Smooth muscle cell (in vitro differentiated cells): ENCODE measurements around the gene EXTL1. TPM values are rescaled to one million over a fixed set of nuclear protein-coding genes. Genes with fewer than 3 reads are reported as not detected.

ENCODE experiments used
- DNase-seq: peaks from one replicate; lab custom pipeline; 2025; ENCODE audit not compliant: unreplicated experiment; lab: John Stamatoyannopoulos, UW
- H2AFZ ChIP-seq: fragments of 200-600 bp; sonication (generic); 2 replicates; pipeline ENCODE4 v1.6.0; 2016; ENCODE audit warnings: antibody characterized with exemption, low read depth, mild to moderate bottlenecking
- H3F3A ChIP-seq: fragments of 200-600 bp; sonication (generic); 2 replicates; pipeline ENCODE4 v1.6.0; 2017; ENCODE audit warnings: antibody characterized with exemption, low read depth
- H3K27ac ChIP-seq: fragments of 200-600 bp; sonication (generic); 2 replicates; pipeline ENCODE4 v1.5.1; 2016; ENCODE audit warnings: low read depth, mild to moderate bottlenecking
- H3K27me3 ChIP-seq: fragments of 200-600 bp; sonication (generic); 2 replicates; pipeline ENCODE4 v1.6.1; 2016; ENCODE audit warnings: low read depth, mild to moderate bottlenecking
- H3K36me3 ChIP-seq: fragments of 200-600 bp; sonication (generic); 2 replicates; pipeline ENCODE4 v1.5.1; 2016; ENCODE audit warnings: low read depth
- H3K4me1 ChIP-seq: fragments of 200-600 bp; sonication (generic); 2 replicates; pipeline ENCODE4 v1.5.1; 2016; ENCODE audit warnings: low read depth
- H3K4me2 ChIP-seq: fragments of 200-600 bp; sonication (generic); 2 replicates; pipeline ENCODE4 v1.6.0; 2016; ENCODE audit warnings: mild to moderate bottlenecking
- H3K4me3 ChIP-seq: fragments of 200-600 bp; sonication (generic); 2 replicates; pipeline ENCODE4 v1.5.1; 2016; ENCODE audit warnings: mild to moderate bottlenecking
- H3K79me2 ChIP-seq: fragments of 200-600 bp; sonication (generic); 2 replicates; pipeline ENCODE4 v1.6.0; 2016; ENCODE audit warnings: low read depth, mild to moderate bottlenecking
- H3K9ac ChIP-seq: fragments of 200-600 bp; sonication (generic); 2 replicates; pipeline ENCODE4 v1.6.0; 2016; ENCODE audit warnings: low read depth
- H3K9me3 ChIP-seq: fragments of 200-600 bp; sonication (generic); replicated peaks from 2 replicates; pipeline ENCODE4 v1.5.1; 2016; ENCODE audit warnings: low read depth
- H4K20me1 ChIP-seq: fragments of 200-600 bp; sonication (generic); 2 replicates; pipeline ENCODE4 v1.6.0; 2016; ENCODE audit warnings: low read depth
- WGBS: methylation state at CpG from one replicate; pipeline ENCODE4 v1.1.7; 2016; ENCODE audit warnings: low lambda C conversion rate; 5-methylcytosine and 5-hydroxymethylcytosine counted together
- polyA plus RNA-seq: library from polyadenylated mRNA; unstranded; fragments of >200 nt; fragmentation: Nextera tagmentation; extraction: Ambion mirVana; gene quantifications from 2 replicates; pipeline ENCODE4 v1.2.1, GENCODE V29; 2016
- total RNA-seq: library from RNA; depleted of rRNA; stranded (reverse); fragments of >200 nt; gene quantifications from 2 replicates; pipeline ENCODE4 v1.2.3, GENCODE V29; 2014
- TF ChIP-seq, protein P1 (sequence below): fragments of 200-600 bp; sonication (generic); IDR thresholded peaks from 2 replicates; pipeline ENCODE4 v1.5.1; 2017; ENCODE audit warnings: borderline replicate concordance, mild to moderate bottlenecking, antibody characterized with exemption; ENCODE audit not compliant: insufficient read depth, poor library complexity, severe bottlenecking

The EXTL1 gene
- total and polyA plus RNA-seq, 2 experiments from 2014 or later = 11.2 to 25.8 TPM

GRCh38 chr1:26028490-26028980 is 7.0 kb downstream of the EXTL1 start:
- 52% methylated on average over 7 of the region's 8 CpGs for WGBS
- Histone ChIP-seq H3K79me2 (no peaks in the 10 kb centered on the region), H3K27me3 (no peaks in the 10 kb centered on the region), H3F3A (peaks cover 8% of the 10 kb centered on the region), H3K4me2 (no peak overlapping the region), H3K4me3 (no peak overlapping the region), H3K27ac (no peak overlapping the region), H3K9me3 (no peaks in the 10 kb centered on the region), H3K36me3 (no peaks in the 10 kb centered on the region), H3K4me1 (no peaks in the 10 kb centered on the region), H2AFZ (no peak overlapping the region), H4K20me1 (no peaks in the 10 kb centered on the region), H3K9ac (no peak overlapping the region)
- no peak for DNase-seq
- TF ChIP-seq, protein P1, sequence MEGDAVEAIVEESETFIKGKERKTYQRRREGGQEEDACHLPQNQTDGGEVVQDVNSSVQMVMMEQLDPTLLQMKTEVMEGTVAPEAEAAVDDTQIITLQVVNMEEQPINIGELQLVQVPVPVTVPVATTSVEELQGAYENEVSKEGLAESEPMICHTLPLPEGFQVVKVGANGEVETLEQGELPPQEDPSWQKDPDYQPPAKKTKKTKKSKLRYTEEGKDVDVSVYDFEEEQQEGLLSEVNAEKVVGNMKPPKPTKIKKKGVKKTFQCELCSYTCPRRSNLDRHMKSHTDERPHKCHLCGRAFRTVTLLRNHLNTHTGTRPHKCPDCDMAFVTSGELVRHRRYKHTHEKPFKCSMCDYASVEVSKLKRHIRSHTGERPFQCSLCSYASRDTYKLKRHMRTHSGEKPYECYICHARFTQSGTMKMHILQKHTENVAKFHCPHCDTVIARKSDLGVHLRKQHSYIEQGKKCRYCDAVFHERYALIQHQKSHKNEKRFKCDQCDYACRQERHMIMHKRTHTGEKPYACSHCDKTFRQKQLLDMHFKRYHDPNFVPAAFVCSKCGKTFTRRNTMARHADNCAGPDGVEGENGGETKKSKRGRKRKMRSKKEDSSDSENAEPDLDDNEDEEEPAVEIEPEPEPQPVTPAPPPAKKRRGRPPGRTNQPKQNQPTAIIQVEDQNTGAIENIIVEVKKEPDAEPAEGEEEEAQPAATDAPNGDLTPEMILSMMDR = no peak

DNA sequence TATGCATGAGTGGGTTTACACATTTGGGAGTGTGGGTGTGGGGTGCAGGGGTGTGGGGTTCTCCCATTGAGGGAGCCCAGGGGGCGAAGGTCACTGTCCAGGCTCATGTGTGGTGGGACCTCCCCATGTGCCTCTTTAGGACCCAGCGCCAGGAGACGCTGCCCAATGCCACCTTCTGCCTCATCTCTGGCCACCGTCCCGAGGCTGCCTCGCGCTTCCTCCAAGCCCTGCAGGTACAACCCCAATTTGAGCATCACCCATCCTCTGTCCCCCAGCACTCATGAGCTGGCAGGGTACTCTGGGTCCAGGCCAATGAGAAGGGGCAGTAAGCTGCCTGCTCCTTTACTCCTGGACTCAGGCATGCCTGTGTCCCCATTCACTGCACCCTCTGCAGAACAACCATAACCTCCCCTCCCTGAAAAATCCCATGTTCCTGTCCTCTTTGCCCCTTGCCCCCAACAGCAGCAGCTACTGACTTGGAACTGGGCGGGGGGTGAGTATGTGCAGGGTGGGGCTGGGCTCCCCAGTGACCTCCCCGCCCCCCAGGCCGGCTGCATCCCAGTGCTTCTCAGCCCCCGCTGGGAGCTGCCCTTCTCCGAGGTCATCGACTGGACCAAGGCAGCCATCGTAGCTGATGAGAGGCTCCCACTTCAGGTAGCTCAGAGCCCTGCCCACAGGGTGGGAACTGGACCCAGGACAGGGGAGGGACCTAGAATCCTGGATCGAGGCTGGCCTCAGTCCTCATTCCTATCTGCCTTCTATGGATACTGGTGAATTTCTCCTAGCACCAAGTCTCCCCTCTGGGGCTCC is 7.7 kb downstream of the EXTL1 start:
- H3K36me3 ChIP-seq = no peaks in the 10 kb centered on the region
- no peak overlapping the region for H3K4me3 ChIP-seq
- H2AFZ ChIP-seq = no peak overlapping the region
- H3F3A ChIP-seq = peaks cover 8% of the 10 kb centered on the region
- H3K9ac ChIP-seq = no peak overlapping the region
- no peaks in the 10 kb centered on the region for H4K20me1 ChIP-seq
- DNase-seq = no peak
- H3K27me3 ChIP-seq = no peaks in the 10 kb centered on the region
- H3K4me2 ChIP-seq = no peak overlapping the region
- TF ChIP-seq, protein P1 = no peak
- H3K4me1 ChIP-seq = no peaks in the 10 kb centered on the region
- H3K27ac ChIP-seq = no peak overlapping the region
- H3K9me3 ChIP-seq = no peaks in the 10 kb centered on the region
- no peaks in the 10 kb centered on the region for H3K79me2 ChIP-seq
- 98% methylated on average over 12 of the region's 15 CpGs for whole genome bisulfite sequencing

DNA sequence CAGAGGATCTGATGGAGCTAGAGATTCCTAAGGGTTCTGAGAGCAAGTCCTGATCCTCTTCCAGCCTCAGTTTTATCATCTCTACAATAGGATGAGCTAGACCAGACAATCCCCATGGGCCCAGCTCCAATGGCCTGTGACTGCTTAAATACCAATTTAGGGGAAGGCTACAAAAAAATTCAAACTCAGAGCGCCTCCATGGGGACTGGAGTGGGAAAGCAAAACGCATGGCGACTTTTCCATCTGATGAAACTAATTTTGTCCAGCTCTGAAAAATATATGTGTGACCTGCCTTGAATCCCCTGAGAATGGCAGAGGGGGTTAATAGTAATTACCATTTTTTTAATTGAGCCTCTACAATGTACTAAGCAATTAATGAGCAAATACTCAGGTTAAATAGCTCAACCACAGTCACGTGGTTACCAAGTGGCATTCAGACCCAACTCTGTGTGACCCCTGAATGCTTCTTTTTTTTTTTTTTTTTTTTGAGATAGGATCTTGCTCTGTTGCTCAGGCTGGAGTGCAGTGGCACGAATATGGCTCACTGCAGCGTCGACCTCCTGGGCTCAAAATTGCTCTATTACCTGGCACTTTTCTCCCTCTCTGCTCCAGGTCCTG is 8.4 kb downstream of the EXTL1 start:
- H3K27me3 ChIP-seq = no peaks in the 10 kb centered on the region
- WGBS = 86% methylated on average over 7 of the region's 7 CpGs
- H3K4me2 ChIP-seq = no peak overlapping the region
- H2AFZ ChIP-seq = no peak overlapping the region
- H3K4me3 ChIP-seq = no peak overlapping the region
- H3K9me3 ChIP-seq = no peaks in the 10 kb centered on the region
- no peak overlapping the region for H3K9ac ChIP-seq
- H3F3A ChIP-seq = peaks cover 8% of the 10 kb centered on the region
- no peaks in the 10 kb centered on the region for H3K4me1 ChIP-seq
- no peak overlapping the region for H3K27ac ChIP-seq
- H3K79me2 ChIP-seq = no peaks in the 10 kb centered on the region
- no peak for DNase-seq
- TF ChIP-seq, protein P1 = no peak
- no peaks in the 10 kb centered on the region for H3K36me3 ChIP-seq
- no peaks in the 10 kb centered on the region for H4K20me1 ChIP-seq
